IMR-90 (cell line): Measurements from ENCODE around the gene ULBP1. TPM values are rescaled to one million over a fixed set of nuclear protein-coding genes. Genes with fewer than 3 reads are reported as not detected.
"Not testable (repeated sequence)": the region's sequence is repeated elsewhere in the genome, so short reads cannot be mapped to it uniquely, and the experiment has no call there.

Experiments
- ATAC-seq: fragments of 200-7000 bp; cut with Tn5 transposase; 2 replicates; pipeline ENCODE4 v1.9.1; 2020; ENCODE audit warnings: low read depth, mild to moderate bottlenecking, moderate library complexity
- BruUV-seq: library from RNA; stranded (reverse); fragments of 400-500 nt; replicated peaks from 2 replicates; lab custom pipeline; 2021; lab: Mats Ljungman, UMichigan
- CTCF ChIA-PET: fragments of 300-600 bp; formaldehyde crosslinking; extraction: SDS; loops from one replicate; lab custom pipeline; 2021; ENCODE audit warnings: antibody characterized with exemption; lab: Yijun Ruan, JAX
- POLR2A ChIA-PET: fragments of 300-600 bp; sonication (Branson Sonifier 250); formaldehyde crosslinking; loops from one replicate; lab custom pipeline; 2022; ENCODE audit warnings: antibody characterized with exemption; ENCODE audit not compliant: unreplicated experiment; lab: Charles Lee
- DNase-seq: peaks from one replicate; pipeline ENCODE4 v3.0.0; 2013
- H2AFZ ChIP-seq: replicated peaks from 2 replicates; pipeline ENCODE3; 2013; ENCODE audit warnings: low read length, mild to moderate bottlenecking; ENCODE audit not compliant: poor library complexity
- H2AK5ac ChIP-seq: 2 replicates; pipeline ENCODE4 v1.6.1; 2013; ENCODE audit warnings: low read depth, low read length, inconsistent platforms
- H2AK9ac ChIP-seq: replicated peaks from 2 replicates; pipeline ENCODE3; 2013; ENCODE audit warnings: mild to moderate bottlenecking, low read depth, low read length, moderate library complexity; ENCODE audit not compliant: poor library complexity
- H2BK120ac ChIP-seq: 2 replicates; pipeline ENCODE4 v1.6.1; 2013; ENCODE audit warnings: low read depth, low read length, inconsistent platforms
- H2BK15ac ChIP-seq: 3 replicates; pipeline ENCODE4 v1.6.1; 2013; ENCODE audit warnings: low read depth, low read length, inconsistent platforms
- H2BK20ac ChIP-seq: 2 replicates; pipeline ENCODE4 v1.6.1; 2013; ENCODE audit warnings: low read depth, mild to moderate bottlenecking, inconsistent platforms, low read length, moderate library complexity
- H2BK5ac ChIP-seq: 2 replicates; pipeline ENCODE4 v1.6.1; 2013; ENCODE audit warnings: mild to moderate bottlenecking, low read depth, low read length, inconsistent platforms; ENCODE audit not compliant: poor library complexity, severe bottlenecking
- H3K14ac ChIP-seq: replicated peaks from 2 replicates; pipeline ENCODE4 v1.6.1; 2013; ENCODE audit warnings: low read depth, low read length, inconsistent platforms
- H3K18ac ChIP-seq: 2 replicates; pipeline ENCODE4 v1.6.1; 2013; ENCODE audit warnings: low read depth, low read length, control low read depth
- H3K23ac ChIP-seq: 2 replicates; pipeline ENCODE4 v1.6.1; 2013; ENCODE audit warnings: low read depth, low read length, inconsistent platforms
- H3K27ac ChIP-seq: 2 replicates; pipeline ENCODE4 v1.5.1; 2013; ENCODE audit warnings: mild to moderate bottlenecking, control low read depth, low read length; ENCODE audit not compliant: insufficient read depth
- H3K27me3 ChIP-seq: 2 replicates; pipeline ENCODE4 v1.6.1; 2013; ENCODE audit warnings: low read length; ENCODE audit not compliant: control insufficient read depth, insufficient read depth
- H3K36me3 ChIP-seq: 2 replicates; pipeline ENCODE4 v1.6.1; 2013; ENCODE audit warnings: low read length, mixed read lengths; ENCODE audit not compliant: control insufficient read depth, insufficient read depth
- H3K4ac ChIP-seq: 2 replicates; pipeline ENCODE4 v1.6.1; 2013; ENCODE audit warnings: low read depth, low read length, inconsistent platforms
- H3K4me1 ChIP-seq: 2 replicates; pipeline ENCODE4 v1.6.1; 2013; ENCODE audit warnings: low read length, mixed read lengths; ENCODE audit not compliant: control insufficient read depth, insufficient read depth
- H3K4me2 ChIP-seq: 2 replicates; pipeline ENCODE4 v1.6.1; 2013; ENCODE audit warnings: low read depth, mild to moderate bottlenecking, control low read depth, low read length, moderate library complexity
- H3K4me3 ChIP-seq: 2 replicates; pipeline ENCODE4 v1.5.1; 2013; ENCODE audit warnings: low read depth, mild to moderate bottlenecking, control low read depth, low read length, moderate library complexity; ENCODE audit not compliant: insufficient read depth
- H3K56ac ChIP-seq: 2 replicates; pipeline ENCODE4 v1.6.1; 2013; ENCODE audit warnings: low read length, inconsistent platforms; ENCODE audit not compliant: insufficient read depth; ENCODE audit errors: extremely low read depth
- H3K79me1 ChIP-seq, 2 experiments: 2 replicates each; pipeline ENCODE4 v1.6.1; 2013; ENCODE audit warnings: low read length in 2 of 2, inconsistent platforms in 1 of 2, low read depth in 1 of 2
- H3K9ac ChIP-seq: 2 replicates; pipeline ENCODE4 v1.6.1; 2013; ENCODE audit warnings: low read depth, low read length, control low read depth
- H3K9me1 ChIP-seq: 2 replicates; pipeline ENCODE4 v1.6.1; 2013; ENCODE audit warnings: low read length, inconsistent platforms; ENCODE audit not compliant: insufficient read depth
- H3K9me3 ChIP-seq: 2 replicates; pipeline ENCODE4 v1.6.1; 2013; ENCODE audit warnings: low read length; ENCODE audit not compliant: control insufficient read depth, insufficient read depth
- H4K20me1 ChIP-seq: 2 replicates; pipeline ENCODE4 v1.6.1; 2013; ENCODE audit warnings: low read length, inconsistent platforms; ENCODE audit not compliant: insufficient read depth
- H4K5ac ChIP-seq: 2 replicates; pipeline ENCODE4 v1.6.1; 2013; ENCODE audit warnings: mild to moderate bottlenecking, low read depth, low read length, control low read depth
- H4K8ac ChIP-seq, 2 experiments: 2 replicates each; pipeline ENCODE4 v1.6.1; 2013; ENCODE audit warnings: low read depth in 2 of 2, low read length in 2 of 2, control low read depth in 1 of 2, inconsistent platforms in 1 of 2
- H4K91ac ChIP-seq: 2 replicates; pipeline ENCODE4 v1.6.1; 2013; ENCODE audit warnings: low read depth, low read length, inconsistent platforms; ENCODE audit not compliant: insufficient read depth
- WGBS, 2 experiments: methylation state at CpG; one replicate each; pipeline versions ENCODE4 v1.1.5 to v1.1.7; 2013; ENCODE audit warnings: missing lambda C conversion rate in 2 of 2; ENCODE audit not compliant: insufficient read length in 1 of 2; ENCODE audit errors: extremely low coverage in 2 of 2; 5-methylcytosine and 5-hydroxymethylcytosine counted together
- dilution Hi-C: fragments of 300-500 bp; cut with HindIII; formaldehyde crosslinking; loops from one replicate; pipeline ENCODE4 v1.14.3; 2018; ENCODE audit warnings: low sequenced_read_pairs; ENCODE audit not compliant: unreplicated experiment
- in situ Hi-C: fragments of 300-500 bp; cut with MboI; formaldehyde crosslinking; loops from 3 replicates; pipeline ENCODE4 v1.14.3; 2019; ENCODE audit warnings: low sequenced_read_pairs, inconsistent platforms, mixed read lengths
- intact Hi-C: fragments of 100-400 bp; cut with micrococcal nuclease; formaldehyde crosslinking; loops from 2 replicates; pipeline ENCODE4 v1.10.0; 2022
- polyA plus RNA-seq, 3 experiments: library from polyadenylated mRNA; depleted of rRNA; stranded (reverse); fragments of >200 nt; gene quantifications; 2 replicates each; pipeline ENCODE4 v1.2.3, GENCODE V29; 2012; ENCODE audit warnings: low replicate concordance in 1 of 3
- total RNA-seq: library from RNA; depleted of rRNA; stranded (reverse); fragments of >200 nt; gene quantifications from 2 replicates; pipeline ENCODE4 v1.2.3, GENCODE V29; 2012

The ULBP1 gene
- total and polyA plus RNA-seq, 2 of the 4 experiments (the other 2 are of a cell fraction): 0.18 to 0.87 TPM

- H3K18ac ChIP-seq, H2BK15ac ChIP-seq, H3K14ac ChIP-seq, DNase-seq, H2BK5ac ChIP-seq, H4K91ac ChIP-seq, H4K5ac ChIP-seq, H2BK20ac ChIP-seq, H3K4ac ChIP-seq, dilution Hi-C loops, H3K9ac ChIP-seq, H2AFZ ChIP-seq, CTCF ChIA-PET, H3K27ac ChIP-seq, H3K4me2 ChIP-seq, H2AK5ac ChIP-seq, POLR2A ChIA-PET, H3K36me3 ChIP-seq, ATAC-seq, H2AK9ac ChIP-seq, H3K23ac ChIP-seq, H4K8ac ChIP-seq, H3K4me3 ChIP-seq, H4K20me1 ChIP-seq, H3K56ac ChIP-seq, H2BK120ac ChIP-seq, H3K9me1 ChIP-seq, H3K27me3 ChIP-seq, intact Hi-C loops, H3K4me1 ChIP-seq, BruUV-seq, H3K79me1 ChIP-seq, H3K9me3 ChIP-seq: not testable (repeated sequence)
- 80% methylated on average over 1 of the region's 6 CpGs; no CpG with 5 or more reads in 1 of the 2 experiments for WGBS, 2 experiments
- in situ Hi-C loops: loop anchor here (25.0 kb wide), 1 partner anchor 392 kb away; no protein-coding TSS in a partner anchor
Observed at GRCh38 chr6:149945276-149945675, 18.5 kb upstream of the ULBP1 start.

- H3K56ac ChIP-seq, H4K91ac ChIP-seq, H3K9me3 ChIP-seq, H3K18ac ChIP-seq, H3K4me3 ChIP-seq, H2AK9ac ChIP-seq, BruUV-seq, DNase-seq, H2BK5ac ChIP-seq, H3K4ac ChIP-seq, H3K14ac ChIP-seq, H4K20me1 ChIP-seq, H4K5ac ChIP-seq, CTCF ChIA-PET, H3K36me3 ChIP-seq, H2BK20ac ChIP-seq, H3K79me1 ChIP-seq, H2BK15ac ChIP-seq, H2AK5ac ChIP-seq, dilution Hi-C loops, intact Hi-C loops, H3K4me2 ChIP-seq, H2BK120ac ChIP-seq, POLR2A ChIA-PET, H2AFZ ChIP-seq, H3K9me1 ChIP-seq, H3K4me1 ChIP-seq, H3K9ac ChIP-seq, H4K8ac ChIP-seq, H3K27ac ChIP-seq, ATAC-seq, H3K23ac ChIP-seq: not testable (repeated sequence)
- peaks cover 13% of the 10 kb centered on the region for H3K27me3 ChIP-seq
- 56% methylated on average over 5 of the region's 7 CpGs; no CpG with 5 or more reads in 1 of the 2 experiments for WGBS, 2 experiments
- in situ Hi-C loops: loop anchor here (25.0 kb wide), 1 partner anchor 391 kb away; no protein-coding TSS in a partner anchor
Observed at GRCh38 chr6:149946631-149947030, 17.1 kb upstream of the ULBP1 start.
